ENCODE results near the gene CBL.

CBL gene

DNA sequence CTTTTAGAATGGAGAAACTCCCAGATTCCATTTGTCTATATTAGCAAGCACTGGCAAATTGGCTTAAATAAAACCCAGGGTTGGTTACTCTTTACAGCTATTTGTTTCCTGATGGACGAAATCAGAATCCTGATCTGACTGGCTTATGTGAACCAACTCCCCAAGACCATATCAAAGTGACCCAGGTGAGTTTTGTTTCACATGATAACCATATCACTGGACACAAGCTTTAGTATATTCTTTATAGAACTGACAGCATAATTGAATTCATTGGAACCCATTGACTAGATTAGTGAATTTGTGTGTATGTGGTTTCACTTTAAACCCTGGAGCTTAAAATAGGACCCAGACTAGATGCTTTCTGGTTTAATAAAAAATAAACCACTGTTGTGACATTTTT, 71.5 kb downstream of the CBL start:
- DNase-seq = no peak

DNA sequence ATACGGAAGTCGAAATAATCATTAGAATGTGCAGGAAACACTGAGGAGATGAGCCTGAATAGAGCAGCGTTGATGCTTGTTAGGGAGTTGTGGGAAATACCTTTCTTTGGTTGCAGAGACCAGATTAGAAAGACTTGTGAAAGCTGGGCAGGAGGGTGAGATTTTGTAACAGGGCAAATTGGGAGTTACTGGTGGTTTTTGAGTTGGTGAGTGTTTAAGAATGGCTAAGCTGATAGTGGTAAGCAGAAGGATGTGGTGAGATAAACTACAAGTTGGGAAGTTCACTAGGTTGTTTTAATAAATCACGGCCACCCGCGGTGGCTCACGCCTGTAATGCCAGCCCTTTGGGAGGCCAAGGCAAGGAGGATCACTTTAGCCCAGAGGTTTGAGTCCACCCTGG, 76.4 kb downstream of the CBL start:
- DNase-seq = no peak

DNA sequence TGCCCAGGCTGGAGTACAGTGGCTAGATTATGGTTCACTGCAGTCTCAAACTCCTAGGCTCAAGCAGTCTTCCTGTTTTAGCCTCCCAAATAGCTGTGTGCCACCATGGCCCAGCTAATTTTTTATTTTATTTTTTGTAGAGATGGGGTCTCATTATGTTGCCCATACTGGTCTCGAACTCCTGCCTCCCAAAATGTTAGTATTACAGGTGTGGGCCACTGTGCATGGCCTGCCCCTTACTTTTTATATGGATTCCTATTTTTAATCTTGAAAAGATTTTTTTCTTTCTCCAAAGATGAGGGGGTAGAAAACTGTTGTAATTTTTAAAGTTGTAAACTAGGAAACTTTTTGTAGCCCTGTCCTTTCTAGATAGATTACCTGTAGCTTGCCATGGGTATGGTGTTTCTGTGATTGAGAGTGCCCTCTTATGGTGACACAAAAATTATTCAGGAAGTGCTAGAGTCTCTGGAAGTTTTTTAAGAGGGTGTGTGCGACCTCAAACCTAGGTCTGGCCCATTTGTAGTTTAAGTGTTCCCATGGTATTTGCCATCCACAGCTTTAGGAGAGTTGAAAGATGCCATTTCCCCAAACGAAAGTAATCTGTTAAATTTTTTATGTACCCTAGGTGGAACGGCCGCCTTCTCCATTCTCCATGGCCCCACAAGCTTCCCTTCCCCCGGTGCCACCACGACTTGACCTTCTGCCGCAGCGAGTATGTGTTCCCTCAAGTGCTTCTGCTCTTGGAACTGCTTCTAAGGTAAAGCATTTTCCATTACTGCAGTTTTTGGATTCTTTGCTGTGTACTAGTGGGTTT, 78.4 kb downstream of the CBL start:
- DNase-seq = no peak

DNA sequence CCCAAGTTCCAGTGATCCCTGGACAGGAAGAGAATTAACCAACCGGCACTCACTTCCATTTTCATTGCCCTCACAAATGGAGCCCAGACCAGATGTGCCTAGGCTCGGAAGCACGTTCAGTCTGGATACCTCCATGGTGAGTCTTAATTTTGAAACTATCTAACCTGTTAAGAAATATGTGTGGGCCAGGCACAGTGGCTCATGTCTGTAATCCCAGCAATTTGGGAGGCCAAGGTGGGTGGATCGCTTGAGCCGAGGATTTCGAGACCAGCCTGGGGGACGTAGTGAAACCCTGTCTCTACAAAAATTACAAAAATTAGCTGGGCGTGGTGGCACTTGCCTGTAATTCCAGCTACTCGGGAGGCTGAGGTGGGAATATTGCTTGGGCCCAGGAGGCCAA, 79.3 kb downstream of the CBL start:
- DNase-seq = no peak

DNA sequence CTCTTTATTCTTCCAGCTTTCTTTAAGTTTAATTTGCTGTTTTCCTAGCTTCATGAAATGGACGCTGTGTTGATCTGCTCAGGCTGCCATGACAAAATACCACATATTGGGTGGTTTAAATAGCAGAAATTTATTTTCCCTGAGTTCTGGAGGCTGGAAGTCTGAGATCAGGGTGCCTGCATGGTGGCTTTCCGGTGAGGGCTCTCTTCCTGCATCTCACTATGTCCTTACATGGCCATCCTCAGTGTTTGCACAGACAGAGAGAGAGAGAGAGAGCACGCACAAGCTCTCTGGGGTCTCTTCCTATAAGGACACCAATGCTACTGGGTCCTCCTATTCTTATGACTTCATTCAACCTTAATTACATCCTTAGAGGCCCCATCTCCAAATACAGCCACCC, 82.1 kb downstream of the CBL start:
- no peak for DNase-seq

DNA sequence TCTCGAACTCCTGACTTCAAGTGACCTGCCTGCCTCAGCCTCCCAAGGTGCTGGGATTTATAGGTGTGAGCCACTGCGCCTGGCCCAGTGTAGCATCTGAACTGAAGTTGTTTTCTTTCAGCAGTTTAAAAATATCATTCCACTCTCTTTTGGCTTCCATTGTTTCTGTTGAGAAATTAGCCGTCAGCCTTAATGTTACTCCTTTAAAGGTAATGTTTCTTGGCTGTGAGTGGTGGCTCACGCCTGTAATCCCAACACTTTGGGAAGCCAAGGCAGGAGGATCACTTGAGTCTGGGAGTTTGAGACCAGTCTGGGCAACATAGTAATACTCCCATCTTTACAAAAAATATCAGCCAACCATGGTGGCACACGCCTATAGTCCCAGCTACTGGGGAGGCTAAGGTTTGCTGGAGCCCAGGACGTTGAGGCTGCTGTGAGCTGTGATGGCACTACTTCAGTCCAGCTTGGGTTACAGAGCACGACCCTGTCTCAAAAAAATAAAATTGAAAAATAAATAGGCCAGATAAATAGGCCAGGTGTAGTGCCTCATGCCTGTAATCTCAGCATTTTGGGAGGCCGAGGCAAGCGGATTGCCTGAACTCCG, 84.9 kb downstream of the CBL start:
- DNase-seq = no peak

DNA sequence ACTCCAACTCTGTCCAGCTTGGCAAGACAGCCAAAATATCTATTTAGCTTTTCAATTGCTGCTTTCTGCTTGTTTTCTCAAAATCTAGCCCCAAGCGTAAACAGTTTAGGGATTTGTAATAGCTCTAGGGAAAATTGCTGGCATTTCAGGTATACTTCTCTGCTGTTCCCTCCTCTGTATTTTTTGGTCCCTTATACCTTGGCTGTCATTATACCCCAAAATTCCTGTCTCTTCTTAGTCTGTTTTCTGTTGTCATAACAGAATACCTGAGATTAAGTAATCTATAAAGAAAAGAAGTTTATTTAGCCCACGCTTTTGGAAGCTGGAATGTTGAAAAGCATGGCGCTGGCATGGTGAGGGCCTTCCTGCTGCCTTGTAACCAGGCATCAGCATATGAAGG, 87.3 kb downstream of the CBL start:
- DNase-seq = no peak

DNA sequence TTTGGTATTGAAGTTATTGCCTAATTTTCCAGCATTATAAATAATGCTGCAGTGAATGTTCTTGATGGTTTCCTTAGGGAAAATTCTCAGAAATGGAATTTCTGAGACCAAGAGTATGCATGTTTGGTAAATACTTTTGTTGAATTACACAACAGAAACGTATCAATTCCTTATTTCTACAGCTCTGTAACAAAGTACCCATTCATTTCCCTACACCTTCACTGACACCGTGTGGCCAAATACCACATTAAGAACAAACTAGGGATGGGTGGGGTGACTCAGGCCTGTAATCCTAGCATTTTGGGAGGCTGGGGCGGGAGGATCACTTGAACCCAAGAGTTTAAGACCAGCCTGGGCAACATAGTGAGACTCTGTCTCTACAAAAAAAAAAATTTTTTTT, 89.0 kb downstream of the CBL start:
- no peak for DNase-seq

DNA sequence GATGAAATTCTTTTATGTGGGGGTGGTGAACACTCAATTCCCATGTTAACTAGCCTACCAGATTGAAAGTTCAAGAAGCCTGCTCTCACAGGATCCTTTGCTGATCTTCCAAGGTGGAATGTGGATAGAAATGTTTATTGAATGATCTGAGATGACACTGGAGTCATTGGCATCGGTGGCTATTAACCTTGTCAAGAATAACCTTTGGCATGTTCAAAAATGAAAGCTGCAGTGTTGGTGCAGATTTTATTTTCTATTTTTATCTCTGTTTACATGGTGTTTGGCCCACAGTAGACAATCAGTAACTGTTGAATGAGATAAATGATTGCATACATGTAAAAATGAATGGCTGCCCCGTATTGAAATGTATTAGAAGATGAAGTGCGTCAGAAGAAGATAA, 91.8 kb downstream of the CBL start:
- no peak for DNase-seq

DNA sequence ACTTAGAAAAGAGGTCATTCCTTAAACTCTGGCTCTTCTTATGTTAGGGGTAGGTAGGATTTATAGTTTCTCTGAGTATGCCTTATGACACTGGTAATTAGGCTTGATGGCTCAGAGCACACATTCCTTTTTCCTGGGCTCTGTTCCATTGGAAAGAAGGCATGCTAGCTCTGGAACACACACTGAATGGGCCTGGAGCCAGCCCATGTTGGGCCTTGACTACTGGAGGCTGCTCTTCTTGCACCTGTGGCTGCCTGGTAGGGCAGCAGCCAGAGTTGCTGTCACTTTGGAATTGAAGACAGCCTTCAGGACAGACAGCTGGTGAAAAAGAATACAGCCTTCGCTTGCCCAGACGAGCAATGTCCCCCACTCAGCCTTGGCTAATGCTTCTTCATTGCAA, 92.6 kb downstream of the CBL start:
- DNase-seq = no peak

DNA sequence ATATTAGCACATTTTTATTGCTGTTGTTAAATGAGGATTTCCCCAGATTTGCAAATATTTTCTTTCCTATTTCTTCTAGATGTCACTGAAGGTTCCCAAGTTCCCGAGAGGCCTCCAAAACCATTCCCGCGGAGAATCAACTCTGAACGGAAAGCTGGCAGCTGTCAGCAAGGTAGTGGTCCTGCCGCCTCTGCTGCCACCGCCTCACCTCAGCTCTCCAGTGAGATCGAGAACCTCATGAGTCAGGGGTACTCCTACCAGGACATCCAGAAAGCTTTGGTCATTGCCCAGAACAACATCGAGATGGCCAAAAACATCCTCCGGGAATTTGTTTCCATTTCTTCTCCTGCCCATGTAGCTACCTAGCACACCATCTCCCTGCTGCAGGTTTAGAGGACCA, 93.3 kb downstream of the CBL start:
- DNase-seq = no peak

DNA sequence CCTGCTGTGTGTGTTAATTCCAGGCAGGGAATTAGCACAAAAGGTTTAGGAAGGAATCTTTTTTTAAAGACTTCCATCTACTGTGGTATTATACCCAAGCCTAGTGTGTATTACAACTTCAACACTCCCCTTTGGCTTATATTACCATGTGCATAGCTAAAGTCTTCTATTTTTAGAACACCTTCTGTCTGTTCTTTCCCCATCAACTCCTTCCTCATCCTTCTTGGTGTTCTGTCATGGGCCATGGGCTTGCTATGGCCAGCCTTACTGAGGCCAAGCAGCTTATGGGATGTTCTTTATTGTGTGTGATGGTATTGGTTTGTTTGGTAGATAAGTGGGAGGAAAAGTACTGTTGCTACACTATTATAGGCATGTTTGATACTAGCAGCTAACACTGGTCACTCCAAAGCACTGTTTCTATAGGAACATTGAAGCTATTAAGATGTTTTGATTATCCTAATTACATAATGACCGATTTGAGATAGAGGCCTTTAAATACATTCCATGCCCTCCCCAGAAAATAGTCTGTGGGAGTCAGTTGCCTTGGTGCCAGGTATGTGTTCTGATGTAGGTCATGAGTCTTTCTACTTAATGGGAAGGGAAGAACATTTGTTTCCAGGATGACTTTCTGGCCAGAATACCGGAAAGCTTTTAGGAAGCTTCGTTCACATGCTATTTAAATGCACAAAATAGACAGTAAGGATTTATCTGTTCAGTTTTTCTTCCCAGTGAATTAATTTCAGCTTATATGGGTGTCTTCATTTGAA, 94.2 kb downstream of the CBL start:
- no peak for DNase-seq

DNA sequence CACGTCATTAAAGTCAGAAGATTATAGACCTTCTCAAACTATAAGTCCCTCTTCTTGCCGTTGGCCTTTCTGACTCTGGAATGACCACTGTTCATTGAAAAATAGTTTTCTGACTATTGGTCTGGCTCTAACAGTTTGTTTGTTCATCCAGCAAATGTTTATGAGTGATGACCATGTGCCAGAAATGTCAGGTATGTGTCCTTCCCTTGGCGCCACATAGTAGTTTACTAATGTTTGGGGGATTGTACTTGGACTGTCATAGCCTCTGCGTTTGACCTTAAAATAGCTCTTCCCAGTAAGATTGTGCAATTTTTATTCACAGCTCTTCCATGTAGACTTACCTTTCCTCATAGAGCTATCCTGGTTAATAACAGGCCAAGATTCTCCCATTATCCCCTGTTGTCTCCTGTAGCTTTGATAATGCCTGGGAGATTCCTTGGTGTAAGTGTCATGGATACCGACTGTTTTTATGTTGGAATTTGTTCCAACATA, 97.1 kb downstream of the CBL start:
- no peak for DNase-seq

DNA sequence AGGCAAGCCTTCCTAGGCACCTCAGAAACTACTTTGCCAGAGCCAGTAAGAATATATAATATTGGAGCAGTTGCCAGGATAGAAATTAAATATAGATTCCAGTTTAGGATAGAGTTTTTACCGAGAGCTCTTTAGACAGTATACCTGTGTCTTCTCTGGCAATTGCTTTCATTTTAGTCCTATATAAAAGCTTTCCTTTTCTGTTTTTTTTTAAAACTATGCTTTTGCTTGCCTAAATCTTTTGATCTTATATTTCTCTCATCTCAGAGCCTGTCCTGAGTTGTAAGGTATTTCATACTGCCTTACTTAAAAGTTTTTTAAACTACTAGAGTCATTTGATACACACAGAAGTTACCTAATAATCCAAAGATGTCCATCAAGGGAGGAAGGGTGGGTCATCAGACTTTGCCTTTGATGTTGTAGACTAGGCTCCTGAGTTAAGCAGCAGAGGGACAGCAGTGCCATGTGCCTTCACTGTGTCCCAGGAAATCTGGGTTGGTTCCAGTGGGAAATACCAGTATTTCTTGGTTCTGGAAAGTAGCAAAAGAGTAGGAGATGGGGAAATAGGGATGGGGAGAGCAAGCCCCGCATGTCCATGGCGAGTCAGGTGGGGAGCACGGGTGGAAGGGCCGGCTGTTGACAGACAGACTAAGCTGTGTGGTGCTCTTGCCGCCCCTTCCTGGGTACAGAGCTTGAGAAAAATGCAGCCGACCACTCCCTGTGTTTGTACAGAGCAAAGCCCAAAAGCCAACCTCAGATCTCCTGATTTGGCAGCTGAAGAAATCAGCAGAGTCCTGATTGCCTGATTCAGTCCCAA, 99.6 kb downstream of the CBL start:
- no peak for DNase-seq

DNA sequence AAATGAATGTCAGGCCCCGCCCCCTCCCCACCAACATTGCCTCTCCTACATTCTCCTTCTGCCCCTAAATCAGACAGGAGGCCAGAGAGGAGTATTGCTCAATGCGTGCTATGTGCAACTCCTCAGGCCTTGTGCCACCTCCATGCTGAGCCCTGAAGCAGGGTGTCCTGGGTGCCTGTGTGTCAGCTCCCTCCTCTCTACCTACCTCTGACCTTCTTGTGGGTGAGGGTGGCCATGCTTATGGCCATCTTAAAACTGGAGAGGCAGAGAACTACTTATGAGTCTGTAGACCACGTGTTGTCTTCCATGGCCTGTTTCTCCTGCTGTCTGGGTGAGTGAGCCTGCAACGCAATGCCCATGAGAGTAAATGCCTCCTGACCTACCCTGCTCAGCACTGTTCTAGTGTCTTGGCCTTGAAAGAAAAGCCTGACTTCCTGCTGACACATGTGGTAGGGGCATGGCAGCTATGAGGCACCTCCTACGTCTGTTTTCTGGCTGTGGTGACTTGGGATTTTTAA, 100.3 kb downstream of the CBL start:
- DNase-seq = no peak

DNA sequence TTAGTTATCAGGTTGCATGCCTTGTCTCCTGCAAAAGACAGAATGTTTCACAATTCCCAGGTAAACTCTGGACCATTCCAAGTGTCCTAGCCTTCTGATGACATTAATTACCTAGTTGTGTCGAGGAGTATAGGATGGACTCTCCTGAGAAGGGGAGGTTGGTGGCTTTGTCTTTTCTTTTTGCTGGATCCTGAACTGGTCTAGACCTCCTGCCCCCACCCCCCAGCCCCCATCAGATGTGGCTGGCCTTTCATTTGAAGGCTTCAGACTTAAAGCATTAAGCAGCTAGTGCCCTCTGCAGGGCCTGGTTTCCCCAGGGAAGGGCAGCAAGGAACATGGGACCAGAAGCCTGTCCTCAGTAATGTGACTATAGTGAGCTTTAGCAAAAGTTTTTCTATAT, 101.1 kb downstream of the CBL start:
- no peak for DNase-seq

DNA sequence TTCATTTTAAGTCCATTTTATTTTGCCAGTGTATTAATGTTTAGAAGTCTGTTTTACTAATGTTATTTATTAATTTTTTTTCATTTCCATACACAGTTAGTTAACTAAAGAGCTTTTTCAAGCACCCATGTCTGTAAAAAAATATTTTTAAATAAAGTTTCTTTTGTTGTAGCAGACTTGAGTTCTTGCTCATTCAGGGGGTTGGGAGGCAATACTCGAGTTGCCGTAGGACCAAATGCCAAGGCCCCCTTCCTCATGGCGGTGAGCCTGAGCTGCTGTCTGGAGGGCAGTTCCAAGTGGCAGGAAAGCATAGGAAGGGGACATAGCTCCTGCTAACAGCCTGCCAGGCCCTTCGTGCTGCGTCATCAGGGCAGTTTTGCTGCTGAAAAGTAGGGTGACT, 101.8 kb downstream of the CBL start:
- no peak for DNase-seq

DNA sequence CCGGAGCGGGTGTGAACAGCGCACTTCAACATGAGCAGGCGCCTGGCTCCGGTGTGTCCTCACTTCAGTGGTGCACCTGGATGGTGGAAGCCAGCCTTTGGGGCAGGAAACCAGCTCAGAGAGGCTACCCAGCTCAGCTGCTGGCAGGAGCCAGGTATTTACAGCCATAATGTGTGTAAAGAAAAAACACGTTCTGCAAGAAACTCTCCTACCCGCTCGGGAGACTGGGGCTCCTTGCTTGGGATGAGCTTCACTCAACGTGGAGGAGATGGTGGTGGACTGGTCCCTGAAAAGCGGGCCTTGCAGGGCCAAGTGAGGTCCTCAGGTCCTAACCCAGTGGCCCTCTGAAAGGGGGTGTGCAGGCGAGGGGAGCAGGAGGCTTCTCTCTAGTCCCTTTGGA, 103.3 kb downstream of the CBL start:
- no peak for DNase-seq

DNA sequence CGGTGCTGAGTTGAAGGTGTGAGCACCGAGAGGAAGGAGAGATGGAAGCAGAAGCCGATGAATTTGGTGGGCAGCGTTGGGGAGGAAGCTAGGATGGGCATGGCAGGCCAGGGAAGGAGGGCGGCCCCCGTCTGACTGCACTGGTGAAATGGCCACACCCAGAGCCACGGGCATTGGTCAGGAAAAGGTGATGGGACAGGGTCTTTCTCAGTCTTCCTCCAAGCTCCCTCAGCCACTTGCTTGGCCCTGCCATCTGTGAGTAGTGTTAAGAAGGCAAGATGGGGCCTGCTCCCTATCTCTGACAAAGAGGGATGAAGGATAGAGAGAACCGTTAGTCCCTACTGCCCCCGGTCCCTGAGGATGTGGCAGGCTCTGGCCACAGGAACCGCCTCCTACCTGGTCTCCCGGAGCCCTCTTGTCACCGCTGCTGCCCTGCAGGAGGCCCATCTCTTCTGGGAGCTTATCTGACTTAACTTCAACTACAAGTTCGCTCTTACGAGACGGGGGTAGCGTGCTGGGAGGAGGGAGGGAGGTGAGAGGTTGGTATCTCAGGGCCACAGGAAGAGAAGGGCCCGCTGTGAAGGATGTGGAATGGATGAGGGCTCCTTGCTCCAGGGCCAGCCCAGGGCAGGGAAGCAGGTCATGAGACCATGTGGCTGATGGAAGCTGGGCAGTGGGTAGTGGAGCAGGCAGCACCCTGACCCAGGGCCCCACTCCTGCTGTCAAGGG, 104.0 kb downstream of the CBL start:
- DNase-seq = no peak

DNA sequence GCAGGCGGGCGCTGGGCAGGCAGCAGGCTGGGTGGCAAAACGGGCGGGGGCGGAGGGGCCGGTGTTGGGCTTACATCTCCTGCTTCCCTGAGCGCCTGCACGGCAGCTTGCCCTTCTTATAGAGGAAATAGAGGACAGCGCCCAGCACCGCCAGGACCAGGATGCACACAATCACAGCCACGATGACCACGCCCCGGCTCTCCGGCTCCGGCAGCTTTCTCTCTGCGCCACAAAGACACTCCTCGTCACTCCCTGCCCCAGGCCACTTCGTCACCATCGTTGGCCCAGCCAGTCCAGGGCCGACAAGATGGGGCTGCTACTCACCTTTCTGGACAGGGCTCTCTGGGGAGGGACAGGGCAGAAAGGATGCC, 104.5 kb downstream of the CBL start:
- DNase-seq = no peak

DNA sequence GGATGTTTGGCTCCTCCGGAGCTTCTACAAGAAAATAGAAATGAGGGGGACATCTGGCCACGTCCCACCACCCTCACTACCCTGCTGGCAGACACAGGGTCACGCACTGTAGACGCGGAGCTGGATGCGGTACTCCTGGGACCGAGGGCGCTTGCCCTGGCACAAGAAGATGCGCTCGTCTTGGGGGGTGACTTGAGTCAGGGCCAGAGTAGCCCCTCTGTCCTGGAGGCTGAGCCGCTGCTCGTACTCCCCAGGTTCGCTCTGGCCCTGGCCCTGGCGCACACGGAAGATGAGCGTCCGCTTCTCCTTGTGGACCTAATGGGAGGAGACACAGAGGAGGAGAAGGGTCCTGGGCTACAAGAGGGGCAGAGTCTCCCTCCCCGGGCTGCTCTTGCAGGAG, 108.6 kb downstream of the CBL start:
- no peak for DNase-seq
